Hepatic stellate cell (primary cell): ENCODE results near the gene UCN.
A peak's percentile ranks its signal among the peaks of the same experiment; 100 is the strongest.
"Not testable (repeated sequence)": the region's sequence is repeated elsewhere in the genome, so short reads cannot be mapped to it uniquely, and the experiment has no call there.

Experiments used
- DNase-seq: peaks from one replicate; pipeline ENCODE4 v3.0.0; 2011; ENCODE audit warnings: low spot score

UCN gene, protein sequence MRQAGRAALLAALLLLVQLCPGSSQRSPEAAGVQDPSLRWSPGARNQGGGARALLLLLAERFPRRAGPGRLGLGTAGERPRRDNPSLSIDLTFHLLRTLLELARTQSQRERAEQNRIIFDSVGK

DNA sequence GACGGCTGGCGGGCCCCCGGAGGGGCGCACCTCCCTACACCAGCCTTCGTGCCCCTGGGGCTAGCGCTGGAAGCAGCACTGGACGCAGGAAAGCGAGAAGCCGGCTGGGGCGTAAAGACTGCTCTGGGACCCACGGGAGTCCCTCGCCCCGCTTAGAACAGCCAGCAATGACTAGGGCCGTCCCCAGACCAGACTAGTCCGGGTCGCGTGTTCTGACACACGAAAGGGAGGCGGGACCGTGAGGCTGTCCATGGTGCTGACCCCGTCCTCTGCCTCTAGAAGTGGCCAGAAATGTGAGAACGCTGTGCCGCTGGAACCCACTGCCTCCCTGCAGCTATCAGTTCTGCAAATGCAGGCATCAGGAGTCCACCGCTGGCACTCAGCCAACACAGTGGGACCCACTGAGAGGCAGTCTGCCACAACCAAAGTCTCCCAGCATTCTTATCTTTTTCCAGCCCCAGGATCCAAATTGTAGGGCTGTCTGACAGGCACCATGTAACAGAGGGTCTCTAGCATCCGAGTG, at the start of gene UCN:
TSS of gene UCN (minus strand) at position 87 of the 523 bp plus-strand sequence. CDS start 550 bp downstream, outside the sequence.
- peak; percentile 68 for DNase-seq

DNA sequence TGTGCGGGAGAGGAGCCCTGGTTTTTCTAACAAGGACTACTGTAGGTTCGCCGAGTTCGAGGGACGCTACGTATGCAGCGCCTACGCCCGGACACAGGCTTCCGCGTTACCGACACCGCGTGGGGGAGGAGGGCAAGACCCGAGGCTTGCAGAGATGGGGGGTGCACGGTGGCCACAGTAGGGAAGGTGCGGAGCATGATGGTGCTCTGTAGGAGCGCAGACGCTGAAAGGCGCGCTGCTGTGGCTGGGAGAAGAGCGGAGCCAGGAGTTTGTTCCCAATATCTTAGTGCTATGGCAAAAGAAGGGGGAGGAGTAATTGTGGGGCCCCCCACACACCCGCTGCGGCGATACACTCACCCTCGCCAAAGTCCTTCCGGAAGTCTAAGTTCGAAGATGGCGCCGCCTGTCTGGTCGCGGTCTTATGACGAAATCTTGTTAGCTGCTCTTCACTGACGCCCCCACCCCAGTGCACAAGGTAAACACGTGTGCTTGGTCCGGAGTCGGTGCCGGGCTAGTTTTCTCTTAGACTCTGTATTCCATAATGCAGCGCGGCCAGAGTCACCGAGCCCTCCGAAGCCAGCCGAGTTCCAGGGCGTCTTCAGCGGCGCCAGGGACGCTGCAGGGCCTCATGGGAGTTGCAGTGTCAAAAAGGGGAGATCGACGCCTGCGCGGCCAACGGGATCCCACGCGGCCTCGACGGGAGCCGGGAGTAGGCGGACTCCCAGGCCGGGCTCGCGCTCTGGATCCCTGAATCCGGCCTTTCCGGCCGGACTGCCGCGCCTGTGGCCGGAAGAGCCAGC, 48.3 kb upstream of the UCN start, which contains the start of gene GTF3C2:
TSS of gene GTF3C2 (minus strand) at position 383 of the 800 bp plus-strand sequence. CDS start 13,210 bp downstream, outside the sequence.
- peak; percentile 95 for DNase-seq

DNA sequence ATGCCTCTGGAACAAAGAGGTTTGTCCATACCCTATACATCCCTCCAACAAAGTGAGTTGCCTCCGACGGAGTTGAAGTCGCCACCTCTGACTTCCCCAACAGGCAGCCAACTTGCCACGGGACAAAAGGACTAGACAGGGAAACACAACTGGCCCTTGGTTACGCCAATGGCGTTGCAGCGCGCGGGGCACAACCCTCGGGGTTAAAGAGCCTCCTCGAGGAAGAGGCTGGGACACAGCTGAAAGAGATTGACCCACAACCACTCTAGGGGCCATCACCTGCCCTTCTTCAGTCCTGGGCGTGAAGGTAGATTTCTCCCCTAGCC, 47.8 kb upstream of the UCN start:
- peak; percentile 50 for DNase-seq

DNA sequence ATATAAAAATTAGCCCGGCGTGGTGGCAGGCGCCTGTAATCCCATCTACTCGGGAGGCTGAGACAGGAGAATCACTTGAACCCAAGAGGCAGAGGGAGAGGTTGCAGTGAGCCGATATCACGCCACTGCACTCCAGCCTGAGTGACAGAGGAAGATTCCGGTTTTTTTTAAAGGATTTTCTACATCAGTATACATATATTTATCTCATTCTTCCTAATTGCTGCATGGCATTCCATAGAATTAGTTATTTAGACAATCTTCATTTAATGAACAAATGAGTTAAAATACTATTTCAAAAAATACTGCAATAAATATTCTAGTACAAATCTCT, 46.3 kb upstream of the UCN start:
- no peak for DNase-seq

DNA sequence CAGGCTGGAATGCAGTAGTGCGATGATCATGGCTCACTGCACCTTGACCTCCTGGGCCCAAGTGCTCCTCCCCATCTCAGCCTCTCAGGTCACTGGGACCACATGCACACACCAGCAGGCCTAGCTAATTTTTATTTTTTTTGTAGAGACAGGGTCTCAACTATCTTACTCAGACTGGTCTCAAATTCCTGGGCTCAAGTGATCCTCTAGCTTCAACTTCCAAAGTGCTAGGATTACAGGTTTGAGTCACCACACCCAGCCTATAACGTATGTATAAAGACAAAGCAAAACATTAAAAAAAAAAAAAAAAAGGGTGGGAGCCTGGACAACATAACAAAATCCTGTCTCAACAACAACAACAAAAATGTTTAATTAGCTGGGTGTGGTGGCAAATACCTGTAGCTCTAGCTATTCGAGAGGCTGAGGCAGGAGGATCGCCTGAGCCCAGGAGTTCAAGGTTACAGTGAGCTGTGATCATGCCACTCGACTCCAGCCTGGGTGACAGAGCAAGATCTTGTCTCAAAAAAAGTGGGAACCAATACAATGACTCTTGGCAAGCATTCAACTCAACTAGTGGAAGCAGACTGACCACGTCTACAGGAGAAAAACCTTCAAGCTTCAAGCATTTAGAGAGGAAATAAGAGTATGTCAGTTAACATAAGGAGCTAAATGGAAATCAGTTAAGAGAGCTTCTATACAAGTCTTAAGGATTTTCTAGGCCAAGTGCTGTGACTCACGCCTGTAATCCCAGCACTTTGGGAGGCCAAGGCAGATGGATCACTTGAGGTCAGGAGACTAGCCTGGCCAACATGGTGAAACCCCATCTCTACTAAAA, 45.7 kb upstream of the UCN start:
- DNase-seq: no peak

DNA sequence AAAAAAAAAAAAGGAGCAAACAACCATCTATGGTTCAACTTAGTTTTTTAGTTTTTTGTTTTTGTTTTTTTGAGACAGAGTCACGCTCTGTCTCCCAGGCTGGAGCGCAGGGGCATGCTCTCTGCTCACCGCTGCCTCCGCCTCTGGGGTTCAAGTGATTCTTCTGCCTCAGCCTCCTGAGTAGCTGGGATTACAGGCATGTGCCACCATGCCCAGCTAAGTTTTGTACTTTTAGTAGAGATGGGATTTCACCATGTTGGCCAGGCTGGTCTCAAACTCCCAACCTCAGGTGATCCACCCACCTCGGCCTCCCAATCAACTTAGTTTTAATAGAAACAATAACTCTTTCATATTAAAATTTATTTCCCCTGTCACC, 45.1 kb upstream of the UCN start:
- DNase-seq: not testable (repeated sequence)

DNA sequence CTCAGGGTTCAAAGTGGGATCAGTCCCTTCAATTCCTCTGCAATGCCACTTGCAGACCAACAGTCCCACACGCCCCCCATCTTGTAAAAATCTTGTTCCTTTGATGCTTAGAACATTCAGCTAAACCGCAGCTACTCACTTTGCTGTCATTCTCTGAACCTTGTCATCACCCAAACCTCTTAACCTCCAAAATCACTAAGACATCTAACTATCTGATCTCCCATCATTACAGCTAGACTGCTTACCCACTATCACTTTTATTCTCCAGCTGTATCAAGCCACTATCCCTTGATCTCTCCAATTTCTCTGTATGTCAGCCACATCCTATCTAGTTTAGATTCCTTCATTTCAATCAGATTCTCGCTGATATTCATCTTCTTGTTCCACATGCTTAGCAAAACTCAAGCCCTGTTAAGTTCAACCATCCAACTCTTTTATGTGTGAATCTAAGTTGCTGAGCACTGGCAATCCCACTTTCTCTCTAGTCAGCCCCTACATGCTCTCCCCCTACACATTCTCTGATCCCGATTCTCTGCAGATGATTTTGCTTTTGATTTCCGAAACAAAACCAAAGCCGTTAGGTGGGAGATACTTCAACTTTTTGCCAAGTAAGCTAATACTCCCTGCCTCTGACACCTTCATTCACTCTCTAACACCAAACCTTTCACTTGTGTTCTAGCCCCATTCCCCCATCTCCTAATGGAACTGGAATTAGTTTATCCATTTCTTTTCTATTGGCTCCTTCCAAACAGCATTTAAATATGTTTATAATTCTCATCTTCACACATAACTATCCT, 43.8 kb upstream of the UCN start:
- no peak for DNase-seq

DNA sequence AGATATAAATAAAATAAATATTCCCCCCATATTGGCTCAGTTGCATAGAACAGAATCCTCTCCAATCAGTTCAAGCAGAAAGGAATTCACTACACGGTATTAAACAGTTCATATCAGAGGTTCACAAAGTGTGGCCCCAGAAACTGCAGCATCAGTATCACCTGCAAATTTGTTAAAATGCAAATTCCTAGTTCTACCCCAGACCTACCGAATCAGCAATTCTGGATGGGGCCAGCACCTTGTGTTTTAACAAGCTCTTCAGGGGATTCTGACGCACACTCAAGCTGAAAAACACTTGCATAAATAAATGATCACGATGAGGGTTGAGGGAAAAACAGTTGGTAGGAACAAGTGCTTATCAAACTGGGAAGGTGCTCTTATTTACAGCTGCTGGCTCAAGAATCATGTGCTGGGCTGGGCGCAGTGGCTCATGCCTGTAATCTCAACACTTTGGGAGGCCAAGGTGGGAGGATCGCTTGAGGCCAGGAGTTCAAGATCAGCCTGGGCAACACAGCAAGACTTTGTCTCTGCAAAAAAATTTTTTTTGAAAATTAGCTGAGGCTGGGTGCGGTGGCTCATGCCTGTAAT, 42.0 kb upstream of the UCN start:
- DNase-seq: no peak

DNA sequence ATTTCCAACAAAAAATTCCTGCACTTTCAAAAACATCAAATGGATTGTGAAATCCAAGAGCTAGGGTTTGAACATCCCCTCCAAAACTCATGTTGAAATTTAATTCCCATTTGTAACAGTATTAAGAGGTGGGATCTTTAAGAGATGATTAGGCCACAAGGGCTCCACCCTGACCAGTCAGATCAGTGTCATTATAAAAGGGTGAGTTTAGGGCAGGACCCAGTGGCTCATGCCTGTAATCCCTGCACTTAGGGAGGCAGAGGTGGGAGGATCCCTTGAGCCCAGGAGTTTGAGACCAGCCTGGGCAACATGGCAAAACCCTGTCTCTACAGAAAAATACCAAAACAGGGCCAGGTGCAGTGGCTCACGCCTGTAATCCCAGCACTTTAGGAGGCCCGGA, 39.4 kb upstream of the UCN start:
- no peak for DNase-seq

DNA sequence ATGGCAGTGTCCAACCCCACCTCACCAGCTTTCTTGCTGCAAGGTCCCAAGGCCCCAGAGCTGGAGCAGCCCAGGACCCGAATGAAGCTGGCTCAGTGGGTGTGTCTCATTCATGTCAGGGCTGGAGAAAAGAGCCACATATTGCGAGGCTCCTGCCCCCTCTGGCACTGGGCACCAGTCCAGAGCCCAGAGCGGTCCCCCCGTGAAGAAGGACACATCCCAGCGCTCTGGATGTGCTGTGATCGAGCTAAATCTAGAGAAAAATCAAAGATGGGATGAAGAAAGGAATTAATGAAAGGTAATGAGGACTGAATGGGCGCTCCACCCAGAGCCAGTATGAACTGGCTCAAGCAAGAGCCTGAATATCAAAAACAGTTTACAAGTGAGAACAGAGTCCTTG, 27.9 kb upstream of the UCN start:
- no peak for DNase-seq

DNA sequence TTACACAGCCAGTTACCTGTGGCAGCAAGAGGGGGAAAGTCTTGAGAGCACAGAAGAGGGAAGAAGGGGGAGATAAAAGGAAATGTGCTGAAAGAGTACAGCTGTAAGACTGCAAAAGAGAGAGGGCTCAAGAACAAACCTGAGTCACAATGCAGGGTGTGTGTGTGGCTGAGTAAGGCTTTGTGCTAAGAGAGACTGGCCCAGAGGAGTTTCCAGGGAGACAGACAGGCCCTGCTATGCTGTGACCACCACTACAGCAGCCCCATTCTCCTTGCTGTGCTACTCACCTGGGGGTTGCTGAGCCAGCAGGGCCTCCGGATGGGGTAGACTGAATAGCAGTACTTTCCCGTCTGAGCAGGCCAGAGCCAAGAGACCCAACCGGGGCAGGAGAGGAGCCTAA, 27.1 kb upstream of the UCN start:
- DNase-seq: no peak

DNA sequence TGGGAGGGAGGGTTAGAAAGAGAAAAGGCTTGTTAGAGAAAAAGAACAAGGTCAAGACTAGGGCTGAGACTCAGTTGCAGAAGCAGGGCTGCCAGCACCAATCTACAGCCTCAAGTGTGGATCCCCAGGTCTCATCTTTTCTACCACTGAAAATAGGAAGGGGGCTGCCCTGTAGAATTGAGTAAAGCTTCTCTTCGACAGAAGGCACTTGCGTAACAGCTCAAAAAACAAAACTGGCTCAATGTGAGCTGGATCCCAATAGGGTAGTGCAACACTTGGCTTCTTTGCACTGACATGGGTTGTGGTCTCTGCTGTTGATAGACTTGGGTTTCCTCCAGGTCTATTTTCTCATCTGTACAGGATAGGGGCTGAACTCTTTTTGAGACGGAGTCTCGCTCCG, 16.5 kb upstream of the UCN start:
- no peak for DNase-seq

DNA sequence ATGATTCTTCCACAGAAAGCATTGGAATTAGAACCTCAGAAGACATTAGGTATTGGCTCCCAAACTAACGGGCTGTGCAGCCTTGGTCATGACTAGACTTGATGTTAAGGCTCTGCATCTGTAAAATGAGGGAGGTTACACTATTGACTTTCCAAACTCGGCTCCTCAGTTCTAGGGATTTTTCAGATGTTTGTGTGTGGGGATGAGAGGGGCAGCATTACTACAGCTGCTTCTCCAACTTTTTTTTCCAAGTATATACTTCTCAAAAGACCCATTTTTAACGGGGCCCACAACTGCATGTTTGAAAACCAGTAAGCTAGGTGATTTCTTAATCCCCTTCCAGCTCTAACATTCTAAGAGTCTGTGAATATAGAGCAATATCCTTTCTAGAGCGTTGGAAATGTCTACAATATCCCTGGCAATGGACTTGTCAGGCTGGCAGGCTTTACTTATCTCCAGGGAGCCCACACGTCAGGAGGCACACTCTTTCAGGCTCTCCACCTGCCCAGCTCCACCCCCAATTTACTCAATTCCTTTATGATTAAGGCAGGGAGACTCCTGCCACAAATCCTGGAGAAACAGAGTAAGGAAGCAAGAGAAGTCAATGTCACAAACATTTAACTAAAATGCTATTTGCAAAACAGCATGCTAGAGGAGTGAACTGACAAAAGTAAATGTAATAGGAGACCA, 15.5 kb upstream of the UCN start:
- DNase-seq: no peak

DNA sequence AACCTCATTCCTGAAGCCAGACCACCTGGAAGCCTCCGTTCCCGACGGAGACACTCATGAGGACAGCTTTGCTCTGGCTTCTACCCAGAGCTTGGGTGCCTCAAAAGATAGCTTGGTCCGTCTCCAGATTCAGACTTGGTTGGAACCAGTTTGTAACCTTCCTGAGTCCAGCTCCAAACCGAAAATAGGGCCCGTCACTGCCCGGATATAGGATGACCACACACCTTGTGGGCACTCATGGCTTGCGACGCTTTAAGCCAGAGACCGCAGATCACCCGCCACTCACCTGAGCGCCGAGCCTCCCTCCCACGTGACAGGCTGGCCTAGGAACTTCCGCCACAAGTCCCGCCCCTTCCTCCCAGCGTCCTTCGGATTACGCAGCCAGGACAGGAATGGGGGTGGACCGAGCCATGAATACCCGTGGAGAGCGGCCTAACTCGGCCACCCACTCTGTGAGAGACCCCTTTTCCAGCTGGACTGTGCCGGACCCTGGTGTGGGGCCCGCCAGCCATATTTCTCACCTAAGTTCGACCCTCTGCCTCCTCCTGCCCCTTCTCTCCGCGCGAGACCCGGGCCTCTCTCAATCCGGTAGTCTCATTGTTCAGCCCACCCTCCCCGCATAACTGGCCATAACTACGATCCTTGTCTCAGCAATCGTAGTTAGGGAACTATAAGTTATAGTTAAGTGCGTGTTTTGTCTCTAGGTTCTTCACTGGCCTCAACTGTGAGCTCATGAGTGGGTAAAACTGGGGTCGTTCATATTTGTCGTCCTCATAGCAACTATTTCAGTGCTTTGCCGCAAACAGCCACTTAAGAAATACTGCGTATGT, 14.7 kb upstream of the UCN start, which contains the start of gene MPV17:
TSS of gene MPV17 (minus strand) at position 332 of the 830 bp plus-strand sequence. CDS start 580 bp downstream, outside the sequence.
- DNase-seq: peak; percentile 97

DNA sequence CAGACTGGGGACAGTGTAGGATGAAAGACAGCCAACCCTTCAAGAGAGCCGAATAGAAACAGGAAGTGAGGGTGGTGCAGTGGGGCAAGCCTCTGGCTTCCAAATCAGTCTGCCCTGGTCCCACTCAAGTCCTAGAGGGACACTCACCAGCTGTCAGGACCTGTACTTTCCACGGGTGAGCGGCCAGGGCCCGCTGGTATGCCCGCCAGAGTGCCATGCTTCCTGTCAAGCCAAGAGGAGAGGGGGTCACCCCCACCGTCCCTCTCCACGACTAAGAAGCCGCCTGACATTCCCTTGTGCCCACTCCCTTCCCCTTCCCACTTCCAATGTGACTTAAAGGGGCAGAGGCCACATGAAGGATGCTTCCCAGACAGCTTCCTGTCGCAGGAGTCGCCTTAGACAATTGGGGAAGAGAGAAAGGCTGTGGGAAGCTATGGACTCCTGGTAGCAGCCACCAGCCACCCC, 14.1 kb upstream of the UCN start:
- DNase-seq: no peak

DNA sequence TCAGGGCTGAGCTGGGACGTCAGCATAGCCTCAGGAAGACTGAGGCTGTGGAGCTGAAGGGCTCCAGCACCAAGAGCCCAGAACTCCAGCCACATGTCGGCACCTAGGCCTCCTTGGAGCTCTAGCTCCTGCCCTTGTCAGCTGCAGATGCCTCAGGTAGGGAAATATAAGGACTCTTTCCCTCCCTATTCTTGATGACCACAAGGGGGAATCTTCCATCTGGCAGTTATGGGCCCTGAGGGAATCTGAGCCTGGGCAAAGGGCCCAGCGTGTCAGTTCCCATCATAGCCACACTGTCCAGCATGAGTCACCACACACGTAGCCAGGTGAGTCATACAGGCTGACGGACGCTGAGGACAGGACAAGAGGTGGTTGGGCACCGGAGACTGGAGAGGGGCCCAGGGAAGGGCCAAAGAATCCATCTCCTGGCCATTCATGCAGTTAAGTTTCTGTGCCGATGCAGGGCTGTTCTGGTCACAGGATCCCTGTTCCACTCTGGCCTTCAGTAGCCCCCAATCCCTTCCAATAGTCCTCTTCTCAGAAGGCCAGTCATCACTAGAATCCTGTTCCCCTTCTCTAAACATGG, 12.8 kb upstream of the UCN start:
- DNase-seq: peak; percentile 93

DNA sequence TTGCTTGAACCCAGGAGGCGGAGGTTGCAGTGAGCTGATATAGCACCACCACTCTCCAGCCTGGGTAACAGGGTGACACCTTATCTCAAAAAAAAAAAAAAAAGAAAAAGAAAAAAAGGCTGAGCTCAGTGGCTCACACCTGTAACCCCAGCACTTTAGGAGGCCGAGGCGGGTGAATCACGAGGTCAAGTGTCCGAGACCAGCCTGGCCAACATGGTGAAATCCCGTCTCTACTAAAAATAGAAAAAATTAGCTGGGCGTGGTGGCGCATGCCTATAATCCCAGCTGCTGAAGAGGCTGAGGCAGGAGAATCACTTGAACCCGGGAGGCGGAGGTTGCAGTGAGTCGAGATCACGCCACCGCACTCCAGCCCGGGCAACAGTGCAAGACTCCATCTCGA, 11.6 kb upstream of the UCN start:
- not testable (repeated sequence) for DNase-seq

DNA sequence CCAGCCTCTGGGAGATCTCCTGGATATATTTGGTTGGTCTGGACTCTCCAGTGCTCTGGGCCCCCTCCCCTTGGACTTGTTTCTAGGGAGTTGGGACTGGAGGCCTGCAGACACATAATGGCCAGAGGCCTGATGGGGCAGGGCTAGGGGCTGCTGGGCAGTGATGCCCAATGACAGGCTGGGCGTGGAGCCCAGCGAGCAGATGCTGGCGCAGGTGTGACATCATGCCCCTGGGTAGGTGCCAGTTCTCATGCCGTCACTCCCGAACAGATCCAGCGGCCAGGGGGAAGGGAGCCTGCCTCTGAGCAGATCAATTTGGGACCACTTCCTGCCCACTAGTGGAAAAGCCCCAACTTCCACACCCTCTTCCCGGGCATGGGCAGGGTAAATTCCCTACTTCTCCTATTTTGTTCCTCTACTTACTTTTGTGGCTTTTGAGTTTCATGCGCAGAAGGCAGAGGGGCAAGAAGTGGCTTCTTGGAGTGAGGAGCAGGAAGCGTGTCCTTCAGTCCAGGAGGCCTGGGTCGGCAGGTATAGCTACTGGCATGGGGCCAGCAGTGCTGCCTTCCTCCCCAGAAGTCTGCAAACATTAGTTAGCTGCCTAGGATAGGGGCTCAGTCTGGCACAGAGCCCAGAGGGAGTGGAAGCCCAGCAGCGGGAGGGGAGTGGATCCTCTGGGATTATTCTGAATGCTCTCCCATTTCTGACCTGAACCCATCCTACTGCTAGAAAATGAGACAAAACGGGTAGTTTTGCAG, 8.6 kb upstream of the UCN start:
- DNase-seq: no peak

DNA sequence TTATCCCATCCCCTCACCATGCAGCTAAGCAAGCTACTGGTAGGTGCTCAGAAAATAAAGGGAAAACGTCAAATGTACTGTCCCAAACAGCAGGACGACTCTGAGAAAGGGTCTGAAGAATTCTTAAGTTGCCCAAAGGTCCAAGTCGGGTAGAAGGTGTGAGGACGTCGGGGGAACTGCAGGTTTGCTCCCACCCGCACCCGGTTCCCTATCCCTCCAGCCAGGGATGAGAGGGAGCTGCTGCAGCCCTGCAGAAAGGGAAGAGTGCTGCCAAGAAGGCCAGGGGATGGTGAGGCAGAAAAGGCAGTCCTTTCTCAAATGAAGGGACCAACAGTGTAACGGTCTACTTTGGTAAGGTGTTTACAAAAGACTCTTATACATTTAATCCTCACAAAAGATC, 6.9 kb upstream of the UCN start:
- DNase-seq: no peak
